ENCODE measurements around the gene ALKBH3.
A peak's percentile ranks its signal among the peaks of the same experiment; 100 is the strongest.

The ALKBH3 gene

DNA sequence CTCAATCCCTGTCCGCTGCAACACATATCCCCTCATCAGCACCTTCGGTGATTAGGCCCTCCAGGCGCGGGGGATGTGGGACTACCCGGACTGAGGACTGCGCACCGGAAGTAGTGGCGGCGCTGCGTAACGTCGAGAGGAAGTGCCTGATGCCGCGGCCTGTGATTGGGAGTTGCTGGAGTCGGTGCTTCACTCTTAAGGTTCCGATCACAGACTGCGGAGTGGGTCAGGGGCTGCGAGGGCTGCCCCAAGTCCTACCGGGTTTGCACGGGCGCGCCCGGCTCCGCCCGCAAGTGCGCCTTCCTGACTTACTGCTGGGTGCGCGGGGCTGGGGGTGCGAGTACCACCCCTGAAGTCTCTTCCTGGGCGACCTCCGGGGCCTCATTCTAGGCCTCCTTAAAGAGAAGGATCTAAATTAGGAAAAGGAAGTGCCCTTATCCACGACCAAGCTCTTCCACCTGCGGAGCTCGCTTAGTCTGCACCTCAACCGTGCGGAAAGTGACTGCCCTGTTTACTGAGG is at the start of gene ALKBH3:
TSS of gene ALKBH3 (plus strand) at position 192 of the 520 bp plus-strand sequence. CDS start 1,822 bp downstream, outside the sequence.
- peak; percentile 93 to 98 for DNase-seq

DNA sequence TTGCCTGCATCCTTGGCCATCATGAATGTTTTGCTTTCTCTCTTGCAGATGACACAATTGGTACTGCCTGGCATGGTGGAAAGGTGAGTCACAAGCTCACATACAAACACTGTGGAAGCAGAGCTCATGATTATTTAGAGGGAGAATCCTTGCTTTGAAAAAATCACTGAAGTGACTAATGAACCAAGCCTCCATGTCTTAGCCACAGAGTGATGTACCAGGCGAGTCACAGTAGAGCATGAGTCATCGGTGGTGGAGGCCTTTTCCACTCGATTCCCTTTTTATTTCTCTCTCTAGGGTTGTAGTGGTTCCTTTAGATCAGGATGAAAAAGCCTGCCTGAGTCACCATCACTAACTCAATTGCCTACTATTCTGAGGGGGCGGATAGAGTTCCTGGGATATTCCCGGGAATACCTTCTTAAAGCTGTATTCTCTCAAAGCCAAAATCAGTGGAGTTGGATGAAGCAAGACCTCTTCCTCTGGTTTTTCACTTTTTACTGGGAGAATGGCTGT is 49.6 kb upstream of the ALKBH3 start:
- no peak for DNase-seq

DNA sequence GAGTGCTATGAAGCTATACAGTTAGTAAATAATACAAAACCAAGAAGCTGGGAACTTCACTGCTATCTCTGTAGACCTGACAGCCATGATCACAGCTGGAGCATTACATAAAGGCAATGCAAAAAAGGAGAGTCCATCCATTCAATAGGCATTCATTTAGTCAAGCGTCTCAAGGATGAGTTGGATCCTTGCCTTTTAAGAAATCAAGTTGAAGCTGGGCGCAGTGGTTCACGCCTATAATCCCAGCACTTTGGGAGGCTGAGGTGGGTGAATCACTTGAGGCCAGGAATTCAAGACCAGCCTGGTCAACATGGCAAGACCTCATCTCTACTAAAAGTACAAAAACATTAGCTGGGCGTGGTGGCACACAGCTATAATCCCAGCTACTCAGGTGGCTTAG is 48.1 kb upstream of the ALKBH3 start:
- no peak for DNase-seq

DNA sequence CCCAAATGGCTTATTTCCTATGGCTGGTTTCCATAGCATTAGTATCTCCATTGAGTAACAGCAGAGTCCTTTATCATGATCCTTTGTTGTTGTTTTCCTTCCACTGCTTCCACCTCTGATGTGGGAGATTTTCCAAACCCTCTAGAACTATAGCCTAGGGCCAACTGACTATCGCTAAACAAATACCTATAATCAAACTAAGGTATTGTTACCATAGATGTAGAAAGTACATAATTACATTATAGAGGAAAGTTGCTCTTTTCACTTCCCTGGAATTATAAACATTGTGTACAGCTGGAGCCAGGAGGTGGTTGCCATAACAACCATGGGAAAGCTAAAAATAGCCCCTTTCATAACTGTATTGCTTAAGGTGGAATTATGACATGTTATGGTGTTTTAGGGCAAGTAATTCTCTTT is 47.0 kb upstream of the ALKBH3 start:
- DNase-seq: no peak

DNA sequence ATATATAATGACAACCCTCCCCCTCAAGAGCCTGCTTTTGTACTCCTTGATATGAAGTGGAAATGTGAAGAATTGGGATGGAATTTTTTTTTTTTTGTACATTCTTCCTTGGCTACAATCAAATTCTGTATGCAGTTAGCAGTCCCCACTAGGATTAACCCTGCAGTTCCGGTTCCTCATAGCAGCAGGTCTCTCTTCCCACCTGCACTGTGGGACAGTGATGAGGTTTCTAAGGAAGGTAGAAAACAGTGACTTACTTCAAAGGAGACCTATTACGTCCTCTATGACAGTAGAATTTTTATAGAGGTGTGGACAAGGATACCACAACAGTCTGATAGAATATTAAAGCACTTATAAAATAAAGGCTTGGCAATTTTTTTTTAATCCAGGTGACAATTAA is 46.3 kb upstream of the ALKBH3 start:
- DNase-seq: no peak

DNA sequence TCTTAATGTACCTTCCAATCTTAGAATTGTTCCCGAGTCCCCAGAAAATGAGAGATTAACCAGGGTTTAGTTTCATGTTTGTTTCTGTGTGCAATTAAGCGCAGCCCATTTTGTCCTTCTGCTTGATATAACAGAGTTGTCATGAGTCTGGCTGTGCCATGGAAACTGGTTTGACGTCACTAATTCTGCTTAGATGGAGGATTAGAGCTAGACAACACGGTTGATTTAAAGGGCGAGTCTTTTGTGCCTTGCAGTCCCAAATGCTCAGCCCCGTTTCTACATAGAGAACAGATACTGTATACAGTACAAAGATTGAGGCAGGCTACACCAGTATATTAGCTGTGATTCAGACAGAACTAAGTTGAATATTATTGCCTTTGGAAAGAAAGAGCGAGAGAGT is 45.5 kb upstream of the ALKBH3 start:
- no peak for DNase-seq

DNA sequence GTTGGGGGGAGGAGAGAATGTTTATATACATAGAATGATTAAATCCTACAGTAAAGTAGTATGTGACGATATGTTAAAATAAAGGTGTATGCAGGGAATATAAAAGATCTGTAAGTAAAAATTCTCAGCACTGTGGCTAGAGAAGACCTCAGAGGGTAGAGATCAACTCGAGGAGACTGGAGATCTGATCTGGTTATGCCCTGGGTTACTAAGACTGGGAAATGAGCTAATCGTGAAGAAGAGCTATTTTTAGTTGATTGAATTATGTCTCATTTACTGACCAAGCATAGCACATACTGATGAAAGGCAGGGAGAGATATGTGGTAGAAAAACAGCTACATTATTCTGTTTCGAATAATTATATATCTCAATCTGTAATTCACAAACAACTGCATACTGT is 42.8 kb upstream of the ALKBH3 start:
- no peak for DNase-seq

DNA sequence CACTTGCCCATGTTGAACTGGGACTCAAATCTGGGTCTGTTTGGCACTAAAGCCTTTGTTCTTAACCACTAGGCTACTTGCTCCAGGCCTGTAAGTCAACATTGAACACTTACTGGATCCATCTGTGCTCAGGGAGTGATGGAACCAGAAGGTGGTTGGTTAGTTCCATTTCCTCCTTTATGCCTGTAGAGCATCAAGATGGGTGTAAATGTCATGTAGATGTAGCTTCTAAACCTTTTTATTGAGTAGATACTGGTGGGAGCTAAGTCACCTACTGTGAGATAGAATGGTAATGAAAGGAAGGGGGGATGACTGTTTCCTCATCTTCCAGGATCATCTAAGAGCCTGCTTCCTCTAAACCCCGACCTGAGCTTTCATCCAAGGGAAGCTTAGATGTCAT is 38.6 kb upstream of the ALKBH3 start:
- DNase-seq: no peak

DNA sequence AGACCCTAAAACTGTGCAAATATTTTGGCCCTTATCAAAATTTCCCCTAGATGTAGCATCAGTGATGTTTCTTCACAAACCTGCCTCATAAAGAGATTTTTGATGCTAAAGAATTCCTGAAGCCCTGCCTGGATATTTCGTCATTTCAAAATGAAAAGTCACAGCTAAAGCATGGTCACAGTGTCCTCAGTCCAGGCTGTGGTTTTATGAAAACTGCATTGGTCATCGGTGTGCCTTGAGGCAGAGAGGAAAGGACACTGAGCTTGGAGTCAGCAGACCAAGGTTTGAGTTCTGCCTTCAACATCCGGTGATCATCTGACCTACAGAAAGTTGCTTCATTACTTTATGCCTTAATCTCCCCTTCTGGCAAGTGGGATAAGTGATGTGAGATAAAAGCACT is 34.8 kb upstream of the ALKBH3 start:
- DNase-seq: no peak

DNA sequence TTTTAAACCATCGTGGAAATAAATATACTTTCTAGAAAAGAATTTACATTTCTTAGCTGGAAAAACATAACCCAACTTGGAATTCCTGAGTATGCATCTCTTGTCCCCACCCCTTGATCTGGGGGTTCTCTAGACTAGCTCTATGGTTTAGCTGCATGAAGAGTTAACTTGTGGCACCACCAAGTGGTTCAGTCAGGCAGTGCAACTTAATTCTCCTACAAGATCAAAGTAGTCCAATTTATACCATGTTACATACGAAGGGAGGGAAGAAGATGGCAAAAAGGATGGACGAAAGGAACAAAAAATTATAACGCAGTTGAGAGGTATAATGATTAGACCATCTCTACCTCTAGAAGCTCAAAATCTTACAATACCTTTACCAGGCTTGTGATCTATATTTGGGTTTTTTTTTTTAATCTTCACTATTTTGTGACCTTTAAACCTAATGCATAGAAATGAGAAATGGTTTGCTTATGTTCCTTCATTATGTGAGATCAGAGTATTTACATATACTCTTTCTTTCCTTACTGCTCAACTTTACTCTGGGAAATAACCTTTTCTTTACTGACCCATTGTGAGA is 28.5 kb upstream of the ALKBH3 start:
- peak; percentile 61 to 74 for DNase-seq

DNA sequence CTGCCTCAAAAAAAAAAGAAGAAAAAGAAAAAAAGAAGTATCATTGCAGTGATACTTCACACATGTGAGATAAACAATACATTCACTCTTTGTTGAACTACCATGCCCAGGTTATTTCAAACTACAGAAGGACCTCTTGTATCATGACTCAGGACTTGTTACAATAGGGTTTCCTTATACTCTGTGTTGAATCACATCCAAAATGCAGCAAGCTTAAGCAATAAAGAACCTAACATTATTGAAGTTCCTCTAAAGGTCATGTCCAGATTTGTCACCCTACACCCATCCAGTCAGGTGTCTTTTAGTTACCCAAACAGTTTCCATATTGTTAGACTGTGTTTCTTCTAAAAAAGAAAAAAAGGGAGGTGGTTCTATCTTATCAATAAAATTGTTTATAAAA is 26.9 kb upstream of the ALKBH3 start:
- DNase-seq: no peak

DNA sequence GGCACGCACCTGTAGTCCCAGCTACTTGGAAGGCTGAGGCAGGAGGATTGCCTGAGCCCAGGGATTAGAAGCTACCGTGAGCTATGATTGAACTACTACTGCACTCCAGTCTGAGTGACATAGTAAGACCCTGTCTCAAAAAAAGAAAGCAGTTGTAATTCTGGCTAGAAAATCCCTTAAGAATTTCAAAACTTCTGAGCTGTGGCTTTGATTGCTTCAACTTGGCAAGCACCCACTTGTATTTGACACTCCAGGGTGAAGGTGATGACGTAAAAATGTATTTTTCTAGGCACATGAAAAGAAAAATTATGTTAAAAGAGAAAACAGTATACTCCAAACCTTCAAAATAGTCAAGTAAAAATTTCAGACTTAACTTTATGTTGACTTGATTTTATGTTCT is 23.6 kb upstream of the ALKBH3 start:
- DNase-seq: no peak

DNA sequence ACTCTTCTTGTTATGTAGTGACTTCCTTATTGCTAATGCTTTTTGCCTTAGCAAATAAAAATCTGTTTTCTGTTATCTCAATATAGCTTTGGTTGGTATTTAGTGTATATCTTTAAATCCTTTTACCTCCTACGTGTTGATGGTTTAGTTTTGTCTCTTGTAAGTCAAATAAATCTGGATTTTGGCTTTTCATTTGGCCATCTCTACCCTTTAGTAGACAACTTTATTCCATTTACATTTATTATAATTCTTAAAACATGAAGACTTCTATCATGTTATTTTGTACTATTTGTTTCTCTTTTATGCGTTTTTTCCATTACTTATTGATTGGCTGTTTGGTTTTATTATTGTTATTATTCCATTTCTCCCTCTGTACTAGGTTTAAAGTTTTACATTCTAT is 19.5 kb upstream of the ALKBH3 start:
- DNase-seq: no peak

DNA sequence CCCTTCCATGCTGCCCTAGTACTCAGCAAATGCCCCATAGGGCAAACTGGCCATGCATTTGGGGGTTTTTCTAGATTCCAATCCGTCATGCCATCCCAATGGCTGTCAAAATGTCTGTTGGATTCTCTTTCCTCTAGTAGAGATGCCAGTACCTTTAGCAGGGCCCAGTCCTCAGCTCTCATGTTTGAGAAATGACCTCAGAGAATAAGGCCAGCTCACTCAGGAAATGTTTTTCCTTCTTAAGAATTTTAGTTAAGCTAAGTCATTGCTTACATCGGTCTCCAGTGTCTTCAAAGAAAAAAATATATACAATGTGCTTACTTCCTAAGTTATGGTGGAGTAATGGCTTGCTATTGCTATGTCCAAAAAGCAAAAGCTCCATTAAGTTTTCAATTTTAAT is 14.1 kb upstream of the ALKBH3 start:
- DNase-seq: no peak

DNA sequence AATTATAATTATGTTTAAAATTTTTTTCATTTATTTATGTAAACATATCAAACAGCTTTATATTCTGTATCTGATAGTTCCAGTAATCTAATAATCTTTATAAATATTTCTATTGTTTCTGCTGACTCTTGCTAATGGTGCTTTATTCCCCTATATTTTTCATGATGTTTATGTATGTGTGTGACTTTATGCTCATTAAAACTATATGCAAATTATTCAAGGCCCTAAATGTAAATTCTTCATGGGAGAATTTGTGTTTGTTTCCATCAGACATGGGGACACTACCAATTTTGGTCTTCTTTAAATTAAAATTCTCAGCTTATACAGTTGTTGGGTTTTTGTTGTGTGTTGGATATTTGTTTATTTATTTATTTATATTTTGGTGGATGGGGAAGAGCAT is 13.7 kb upstream of the ALKBH3 start:
- DNase-seq: no peak

DNA sequence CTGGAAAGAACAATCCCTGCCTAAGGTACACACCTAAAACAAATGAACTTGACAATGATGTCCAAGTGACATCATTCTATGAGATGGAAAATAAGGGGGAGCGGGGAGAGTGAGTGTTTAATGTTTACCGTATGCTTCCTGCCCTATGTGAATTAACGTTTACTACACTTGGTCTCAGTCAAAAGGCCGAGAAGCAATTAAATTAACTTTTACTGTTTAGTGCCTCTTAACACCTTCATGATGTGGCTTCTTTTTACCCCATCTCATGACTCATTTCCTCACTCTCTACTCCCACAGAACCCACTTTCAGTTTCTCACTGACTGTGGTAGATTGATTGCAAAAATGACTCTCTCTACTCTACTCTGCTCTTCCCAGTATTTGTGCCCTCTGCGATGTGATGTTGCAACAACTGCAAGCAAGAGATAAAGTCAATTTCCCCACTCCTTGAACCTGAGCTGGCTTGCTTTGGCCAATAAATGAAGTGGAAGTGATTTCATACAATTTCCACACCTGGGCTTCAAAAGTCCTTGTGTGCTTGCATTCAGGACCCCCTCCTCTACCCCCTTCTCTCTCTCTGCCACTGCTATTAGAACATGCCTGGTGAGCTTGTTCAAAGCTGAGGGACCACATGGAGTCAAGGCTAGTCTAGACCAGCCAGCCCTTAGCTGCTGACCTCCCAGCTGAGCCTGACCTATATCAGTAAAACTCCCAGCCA is 11.6 kb upstream of the ALKBH3 start:
- DNase-seq: no peak

DNA sequence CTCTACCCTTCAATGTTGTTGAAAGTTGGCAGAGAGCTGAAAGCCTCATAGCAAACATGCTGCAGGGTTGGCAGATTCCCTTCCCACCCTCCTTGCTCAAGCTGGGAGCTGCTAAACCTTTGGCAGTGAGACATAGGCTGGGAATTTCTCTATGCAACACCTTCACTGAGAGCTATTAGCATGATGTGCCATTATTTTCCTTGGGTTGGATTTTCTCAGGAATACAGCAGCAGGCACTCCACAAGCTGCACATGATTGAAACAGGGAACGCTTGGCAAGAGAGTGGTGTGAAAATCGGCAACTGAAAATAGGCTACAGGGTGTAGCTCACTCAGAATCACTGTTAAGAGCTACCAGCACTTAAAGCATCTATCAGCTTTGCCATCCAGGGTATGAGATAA is 9.6 kb upstream of the ALKBH3 start:
- no peak for DNase-seq

DNA sequence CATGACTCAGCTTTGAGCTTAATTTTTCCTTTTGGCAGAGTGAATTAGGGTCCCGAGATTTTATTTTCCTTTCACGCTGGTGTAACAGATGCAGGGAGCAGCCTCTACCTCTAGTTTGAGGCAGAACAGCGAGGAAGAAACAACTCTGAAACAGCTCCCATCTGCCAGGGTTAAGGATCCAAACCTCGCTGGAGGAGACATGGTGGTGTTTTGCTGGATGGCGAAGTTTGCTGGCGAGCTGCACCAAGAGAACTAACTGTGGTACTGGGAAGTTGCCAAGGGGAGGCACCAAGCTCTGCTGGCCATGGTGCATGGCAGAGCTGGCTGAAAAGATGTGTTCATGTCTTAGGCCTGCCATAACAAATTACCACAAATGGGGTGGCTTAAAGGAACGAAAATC is 7.6 kb upstream of the ALKBH3 start:
- no peak for DNase-seq

DNA sequence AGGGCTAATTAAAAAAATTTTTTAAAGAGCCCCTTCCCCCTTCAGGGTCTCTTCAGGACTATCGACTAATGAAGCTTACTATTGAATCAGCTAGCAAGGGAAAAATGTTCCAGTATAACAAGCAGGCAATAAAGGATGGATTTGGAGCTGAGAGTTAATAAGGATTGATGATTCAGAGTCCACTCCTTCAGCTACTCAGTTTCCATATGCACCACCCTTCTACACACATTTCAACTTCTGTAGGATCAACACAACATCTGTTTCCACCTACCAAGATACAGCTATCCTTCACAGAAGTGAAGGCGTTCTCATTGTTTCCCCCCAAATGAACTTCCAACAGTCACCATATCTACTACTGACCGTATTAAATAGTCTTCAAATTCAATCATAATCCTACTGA is 6.6 kb upstream of the ALKBH3 start:
- DNase-seq: no peak

DNA sequence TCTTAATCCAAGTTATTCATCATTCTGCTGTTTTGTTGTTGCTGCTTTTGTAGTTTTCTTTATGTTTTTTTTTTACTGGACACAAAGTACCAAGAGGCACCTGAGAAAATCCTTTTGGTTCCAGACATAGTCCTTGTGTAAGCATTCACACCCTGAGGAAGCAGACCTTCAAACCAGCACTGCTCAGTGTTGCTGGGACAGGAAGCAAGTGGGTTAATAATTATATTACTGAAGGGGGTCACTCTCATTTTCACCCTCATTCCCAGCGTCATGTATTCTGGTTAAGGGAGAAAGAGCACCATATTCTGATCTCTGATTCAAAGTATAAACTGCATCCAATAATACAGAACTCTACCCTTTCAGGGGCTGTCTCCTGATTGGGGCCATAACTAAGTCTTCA is 5.9 kb upstream of the ALKBH3 start:
- DNase-seq: no peak

DNA sequence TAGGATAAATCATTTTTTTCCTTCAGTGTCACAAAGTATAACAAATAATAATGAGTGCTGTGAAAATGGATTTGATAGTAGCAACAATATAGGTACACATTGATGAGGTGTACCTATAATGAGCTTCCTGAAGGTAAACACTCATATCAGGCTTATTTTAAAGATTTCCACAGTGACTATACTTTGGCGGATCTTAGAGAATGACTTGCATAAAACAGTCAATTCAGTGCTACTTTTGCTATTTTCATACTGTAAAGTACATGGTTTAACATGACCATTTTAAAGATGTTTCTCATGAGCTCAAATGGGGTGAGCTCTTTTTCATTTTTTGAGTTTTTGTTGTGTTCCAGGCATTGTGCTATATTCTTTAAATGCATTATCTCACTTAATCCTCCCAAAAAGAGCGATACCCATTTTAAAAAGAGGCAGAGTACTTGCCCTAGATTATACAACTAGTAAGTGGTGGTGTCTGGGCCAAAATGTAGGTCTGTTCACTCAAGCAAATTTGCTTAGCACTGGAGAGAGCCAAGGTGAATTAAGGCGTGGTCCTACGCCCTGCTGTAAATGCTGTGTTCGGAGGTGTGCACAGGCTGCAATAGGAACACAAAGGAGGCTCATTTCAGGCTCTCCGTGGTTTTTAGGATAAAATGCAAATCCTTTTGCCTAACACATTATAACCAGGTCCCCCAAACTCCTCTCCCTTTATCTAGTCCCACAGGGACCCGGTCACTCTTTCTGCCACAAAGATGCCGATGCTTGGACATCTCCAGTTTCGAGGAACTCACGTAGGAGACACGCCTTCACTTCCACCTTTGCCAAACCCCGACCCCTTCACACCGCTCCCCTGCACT is 617 bp upstream of the ALKBH3 start:
- no peak for DNase-seq

DNA sequence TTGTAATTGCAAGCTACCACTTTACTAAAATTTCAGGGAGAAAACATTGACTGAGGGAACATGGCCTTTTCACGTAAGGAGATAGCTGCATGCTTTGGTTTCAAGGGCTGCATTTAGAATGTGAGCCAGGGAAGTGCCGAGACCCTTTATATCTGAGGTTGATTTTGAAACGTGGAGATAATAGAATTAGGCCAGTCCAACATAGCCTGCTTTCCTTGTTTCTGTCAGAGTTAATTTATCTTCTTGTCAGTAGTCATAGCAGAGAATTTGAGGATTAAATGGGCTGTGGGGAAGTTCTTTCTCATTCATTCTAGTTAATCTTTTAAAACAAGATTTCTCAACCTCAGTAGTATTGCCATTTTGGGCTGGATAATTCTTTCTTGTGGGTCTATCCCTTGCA is 12.2 kb downstream of the ALKBH3 start:
- no peak for DNase-seq

DNA sequence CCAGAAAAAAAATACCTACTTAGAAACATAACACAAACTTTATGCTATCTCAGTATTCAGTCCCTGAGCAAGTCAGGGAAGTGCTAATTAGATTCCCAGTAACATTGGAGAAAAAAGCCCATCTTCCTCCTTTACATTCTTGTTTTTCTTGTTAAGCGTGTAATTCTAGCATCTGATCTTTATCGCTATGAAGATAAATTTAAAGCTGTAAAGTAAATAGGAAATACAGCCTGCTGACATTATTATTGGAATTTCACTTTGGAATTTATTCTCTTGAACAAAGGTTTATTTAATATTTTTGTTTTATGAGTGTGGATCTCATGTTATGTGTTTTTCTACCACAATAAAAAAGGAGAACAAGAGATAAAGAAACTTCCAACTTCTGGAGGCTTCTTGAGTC is 13.9 kb downstream of the ALKBH3 start:
- no peak for DNase-seq

DNA sequence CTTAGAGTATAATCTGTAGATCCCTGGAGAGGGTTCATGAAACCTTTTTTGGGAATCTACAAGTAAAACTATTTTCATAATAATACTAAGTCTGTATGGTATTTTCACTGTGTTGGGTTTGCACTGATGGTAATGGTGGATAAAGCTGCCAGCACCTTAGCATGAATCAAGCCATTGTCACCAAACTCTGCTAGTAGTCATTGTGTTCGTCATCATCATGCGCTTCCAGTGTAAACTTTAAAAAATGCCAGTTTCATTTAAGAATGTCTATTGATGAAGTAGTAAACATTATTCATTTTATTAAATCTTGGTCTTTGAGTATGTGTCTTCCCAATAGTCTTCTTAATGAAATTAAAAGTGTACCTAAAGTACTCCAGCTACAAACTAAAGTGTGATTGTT is 15.0 kb downstream of the ALKBH3 start:
- no peak for DNase-seq
